GM23248 (cell line): ENCODE data around the gene ADRA2C.

ENCODE experiments used
- EZH2 ChIP-seq: fragments of 200-600 bp; sonication (generic); IDR thresholded peaks from 2 replicates; pipeline ENCODE4 v1.6.1; 2018; ENCODE audit warnings: antibody characterized with exemption, mild to moderate bottlenecking; ENCODE audit not compliant: insufficient read depth, poor library complexity, severe bottlenecking
- EZH2phosphoT487 ChIP-seq: fragments of 200-600 bp; sonication (generic); IDR thresholded peaks from 2 replicates; pipeline ENCODE4 v1.6.1; 2018; ENCODE audit warnings: antibody characterized with exemption, moderate library complexity, mild to moderate bottlenecking, low read depth; ENCODE audit not compliant: insufficient read depth

DNA sequence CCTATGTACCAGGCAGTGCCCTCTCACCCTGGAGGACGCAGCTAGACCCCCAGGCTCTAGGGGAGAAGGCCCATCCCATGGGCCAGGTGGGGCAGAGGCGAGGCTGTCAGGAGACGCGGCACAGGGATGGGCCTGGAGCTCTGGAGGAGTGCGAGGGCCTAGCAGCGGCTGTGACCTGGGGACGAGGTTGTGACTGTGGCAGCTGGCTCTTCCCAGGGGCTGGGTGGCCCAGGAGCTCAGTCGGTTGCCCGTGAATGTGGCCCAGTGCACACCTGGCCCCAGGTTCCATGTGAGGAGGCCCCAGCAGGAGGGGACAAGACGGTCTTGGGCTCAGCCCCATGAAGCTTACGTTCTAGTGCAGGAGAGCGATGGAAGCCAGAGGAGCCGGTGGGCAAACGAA lies 31.0 kb upstream of the ADRA2C start:
- TF ChIP-seq EZH2phosphoT487 (no peak), EZH2 (no peak)
